B cell (primary cell): ENCODE data around the gene PCGF3. TPM values are rescaled to one million over a fixed set of nuclear protein-coding genes. Genes with fewer than 3 reads are reported as not detected.

Experiments used
- ATAC-seq: fragments of 200-7000 bp; cut with Tn5 transposase; one replicate; pipeline ENCODE4 v1.10.0; 2021; ENCODE audit warnings: low read depth, mild to moderate bottlenecking, moderate number of reproducible peaks, moderate library complexity
- CTCF ChIA-PET: fragments of 350-600 bp; sonication (Branson Sonifier 250); formaldehyde crosslinking; loops from one replicate; lab custom pipeline; 2021; ENCODE audit warnings: antibody characterized with exemption, inconsistent platforms; lab: Charles Lee
- POLR2A ChIA-PET: fragments of 350-600 bp; sonication (Branson Sonifier 250); formaldehyde crosslinking; loops from one replicate; lab custom pipeline; 2021; ENCODE audit warnings: antibody characterized with exemption; lab: Charles Lee
- DNase-seq: peaks from one replicate; pipeline ENCODE4 v3.0.0; 2013
- H2AFZ ChIP-seq: 2 replicates; pipeline ENCODE4 v1.6.1; 2012; ENCODE audit warnings: mild to moderate bottlenecking, low read depth, low read length; ENCODE audit not compliant: insufficient read depth, poor library complexity, severe bottlenecking
- H3K27ac ChIP-seq, 2 donors: 1 replicate in 1 of 2; 2 replicates in 1 of 2; pipeline ENCODE4 v1.5.1; 2012 to 2013; ENCODE audit warnings: low read length in 2 of 2, mild to moderate bottlenecking in 2 of 2, moderate library complexity in 1 of 2
- H3K27me3 ChIP-seq, 4 experiments: fragments of 200-600 bp in 1 of 4; sonication (generic) in 1 of 4; replicated peaks in 1 of 4; 1 replicate in 2 of 4; 2 replicates in 2 of 4; pipeline versions ENCODE4 v1.6.1 to v1.7.0; 2013 to 2016; ENCODE audit warnings: low read length in 3 of 4, mild to moderate bottlenecking in 2 of 4, mixed read lengths in 1 of 4, moderate library complexity in 1 of 4; ENCODE audit not compliant: insufficient read depth in 4 of 4, control insufficient read depth in 3 of 4; ENCODE audit errors: control extremely low read depth in 1 of 4
- H3K36me3 ChIP-seq, 2 experiments: replicated peaks in 1 of 2; 1 replicate in 1 of 2; 2 replicates in 1 of 2; pipeline versions ENCODE4 v1.6.1 to v1.7.1; 2013; ENCODE audit warnings: low read length in 1 of 2; ENCODE audit not compliant: insufficient read depth in 2 of 2, control insufficient read depth in 1 of 2; ENCODE audit errors: control extremely low read depth in 1 of 2, extremely low read depth in 1 of 2
- H3K4me1 ChIP-seq, 2 donors: fragments of 200-600 bp in 1 of 2; sonication (generic) in 1 of 2; 1 replicate in 1 of 2; 2 replicates in 1 of 2; pipeline versions ENCODE4 v1.5.1 to v1.6.1; 2013 to 2017; ENCODE audit warnings: low read length in 2 of 2; ENCODE audit not compliant: control insufficient read depth in 2 of 2, insufficient read depth in 2 of 2
- H3K4me2 ChIP-seq: replicated peaks from 2 replicates; pipeline ENCODE3; 2012; ENCODE audit warnings: mild to moderate bottlenecking, low read depth, low read length; ENCODE audit not compliant: poor library complexity, severe bottlenecking
- H3K4me3 ChIP-seq, 5 experiments: fragments of 200-600 bp in 1 of 5; sonication (generic) in 1 of 5; 1 replicate in 3 of 5; 2 replicates in 2 of 5; pipeline versions ENCODE4 v1.5.1 to v1.7.0; 2011 to 2016; ENCODE audit warnings: low read length in 4 of 5, mild to moderate bottlenecking in 4 of 5, low read depth in 2 of 5, control low read depth in 1 of 5, moderate library complexity in 1 of 5; ENCODE audit not compliant: insufficient read depth in 1 of 5; ENCODE audit errors: control extremely low read depth in 1 of 5, extremely low read depth in 1 of 5
- H3K79me2 ChIP-seq: fragments of 200-600 bp; sonication (generic); one replicate; pipeline ENCODE4 v1.6.0; 2016; ENCODE audit warnings: low read length; ENCODE audit not compliant: control insufficient read depth, insufficient read depth
- H3K9ac ChIP-seq: fragments of 200-600 bp; sonication (generic); 2 replicates; pipeline ENCODE4 v1.6.1; 2017; ENCODE audit warnings: mild to moderate bottlenecking, low read length, moderate library complexity
- H3K9me3 ChIP-seq, 3 donors: one replicate each; pipeline versions ENCODE4 v1.6.1 to v1.7.1; 2013; ENCODE audit warnings: low read length in 2 of 3; ENCODE audit not compliant: control insufficient read depth in 2 of 3, insufficient read depth in 1 of 3; ENCODE audit errors: control extremely low read depth in 1 of 3
- H4K20me1 ChIP-seq: 2 replicates; pipeline ENCODE4 v1.6.0; 2012; ENCODE audit warnings: mild to moderate bottlenecking, low read length; ENCODE audit not compliant: insufficient read depth, control insufficient read depth, poor library complexity, severe bottlenecking
- H3K27ac Mint-ChIP-seq: one replicate; pipeline ENCODE4 v1.8.0; 2021; ENCODE audit warnings: mixed read lengths
- H3K27me3 Mint-ChIP-seq: one replicate; pipeline ENCODE4 v1.8.0; 2021; ENCODE audit warnings: mixed read lengths
- H3K4me1 Mint-ChIP-seq: one replicate; pipeline ENCODE4 v1.8.0; 2021; ENCODE audit warnings: mixed read lengths
- H3K4me3 Mint-ChIP-seq: one replicate; pipeline ENCODE4 v1.8.0; 2021; ENCODE audit warnings: mixed read lengths
- H3K9me3 Mint-ChIP-seq: one replicate; pipeline ENCODE4 v1.8.0; 2022; ENCODE audit warnings: mixed read lengths; ENCODE audit not compliant: insufficient read depth
- CTCF ChIP-seq: fragments of 200-600 bp; IDR thresholded peaks from one replicate; pipeline ENCODE4 v1.8.0; 2022; ENCODE audit warnings: antibody characterized with exemption, mild to moderate bottlenecking
- EZH2 ChIP-seq: IDR thresholded peaks from 2 replicates; pipeline ENCODE4 v1.6.1; 2012; ENCODE audit warnings: borderline replicate concordance, low read depth, mild to moderate bottlenecking, moderate library complexity, low read length; ENCODE audit not compliant: insufficient read depth, poor library complexity, severe bottlenecking
- WGBS: methylation state at CpG from one replicate; pipeline ENCODE4 v1.1.5; 2013; ENCODE audit warnings: missing lambda C conversion rate; ENCODE audit not compliant: insufficient coverage; 5-methylcytosine and 5-hydroxymethylcytosine counted together
- intact Hi-C: fragments of 100-400 bp; cut with micrococcal nuclease; formaldehyde crosslinking; loops from one replicate; pipeline ENCODE4 v1.10.0; 2022
- polyA plus RNA-seq: library from polyadenylated mRNA; depleted of rRNA; stranded (reverse); fragments of >200 nt; gene quantifications from 2 replicates; pipeline ENCODE4 v1.2.3, GENCODE V29; 2012
- total RNA-seq, 2 donors: library from RNA; stranded (reverse); fragments of 120-200 nt in 1 of 2; gene quantifications; 1 replicate in 1 of 2; 2 replicates in 1 of 2; pipeline versions ENCODE4 v1.2.3 to v1.2.4, GENCODE V29; 2013 to 2022

The PCGF3 gene
- total and polyA plus RNA-seq, 2 donors (not counting 1 experiment from before 2014, with no cell fraction given): 65.7 to 90.3 TPM

GRCh38 chr4:749698-750666, 44.4 kb downstream of the PCGF3 start:
- Histone ChIP-seq H4K20me1 (peaks cover 57% of the 10 kb centered on the region), H2AFZ (no peak overlapping the region), H3K4me3 (no peak overlapping the region), H3K9ac (no peak overlapping the region), H3K4me1 (no peaks in the 10 kb centered on the region), H3K9me3 (no peaks in the 10 kb centered on the region), H3K4me2 (no peak overlapping the region), H3K27me3 (no peaks in the 10 kb centered on the region), H3K79me2 (peaks cover 36% of the 10 kb centered on the region), H3K36me3 (peaks cover 5 to 19% of the 10 kb centered on the region in 2 experiments), H3K27ac (no peak overlapping the region)
- POLR2A ChIA-PET: interaction anchor here (0.6 kb wide), 1 partner anchor 23 kb away, joined by 3 read pairs; no protein-coding TSS in a partner anchor
- CTCF ChIA-PET: no interaction called here
- TF ChIP-seq CTCF (no peak), EZH2 (no peak)
- no peaks in the 10 kb centered on the region for H3K27me3 Mint-ChIP-seq
- DNase-seq: no peak
- ATAC-seq: no peak
- WGBS: 95% methylated on average over 16 of the region's 20 CpGs
- intact Hi-C loops: no loop called here
- no peaks in the 10 kb centered on the region for H3K9me3 Mint-ChIP-seq
- no peaks in the 10 kb centered on the region for H3K4me1 Mint-ChIP-seq
- no peak overlapping the region for H3K27ac Mint-ChIP-seq
- no peak overlapping the region for H3K4me3 Mint-ChIP-seq

GRCh38 chr4:751676-752075, 46.0 kb downstream of the PCGF3 start:
- Histone ChIP-seq H3K9me3 (no peaks in the 10 kb centered on the region), H3K4me3 (no peak overlapping the region), H3K9ac (no peak overlapping the region), H3K4me1 (no peaks in the 10 kb centered on the region), H3K27me3 (no peaks in the 10 kb centered on the region), H3K27ac (no peak overlapping the region), H2AFZ (no peak overlapping the region), H4K20me1 (peaks cover 57% of the 10 kb centered on the region), H3K4me2 (no peak overlapping the region), H3K36me3 (peaks cover 5 to 19% of the 10 kb centered on the region in 2 experiments), H3K79me2 (peaks cover 42% of the 10 kb centered on the region)
- intact Hi-C loops: no loop called here
- no peaks in the 10 kb centered on the region for H3K9me3 Mint-ChIP-seq
- no peak for ATAC-seq
- DNase-seq: no peak
- 98% methylated on average over 15 of the region's 15 CpGs for WGBS
- CTCF ChIA-PET: interaction anchor here (1.2 kb wide), 1 partner anchor 10 kb away, joined by 4 read pairs; no protein-coding TSS in a partner anchor
- no peak overlapping the region for H3K4me3 Mint-ChIP-seq
- POLR2A ChIA-PET: no interaction called here
- no peaks in the 10 kb centered on the region for H3K27me3 Mint-ChIP-seq
- no peak overlapping the region for H3K27ac Mint-ChIP-seq
- no peaks in the 10 kb centered on the region for H3K4me1 Mint-ChIP-seq
- TF ChIP-seq CTCF: no peak
- TF ChIP-seq EZH2: no peak
